H9 (cell line): ENCODE data around the gene APOBEC3G. TPM values are rescaled to one million over a fixed set of nuclear protein-coding genes. Genes with fewer than 3 reads are reported as not detected.
"Not testable (repeated sequence)": the region's sequence is repeated elsewhere in the genome, so short reads cannot be mapped to it uniquely, and the experiment has no call there.

Source experiments
- DNase-seq: peaks from one replicate; pipeline ENCODE4 v3.0.0-alpha.2; 2017
- H2AFZ ChIP-seq: one replicate; pipeline ENCODE4 v1.6.1; 2013; ENCODE audit warnings: mild to moderate bottlenecking, low read length, control low read depth, moderate library complexity
- H2AK5ac ChIP-seq: 2 replicates; pipeline ENCODE4 v1.6.1; 2013; ENCODE audit warnings: low read length, control low read depth, mixed read lengths; ENCODE audit not compliant: insufficient read length
- H2BK120ac ChIP-seq: one replicate; pipeline ENCODE4 v1.6.1; 2013; ENCODE audit warnings: low read depth, mild to moderate bottlenecking, low read length, control low read depth, inconsistent platforms; ENCODE audit not compliant: poor library complexity, severe bottlenecking
- H2BK12ac ChIP-seq: 2 replicates; pipeline ENCODE4 v1.6.1; 2013; ENCODE audit warnings: low read length, control low read depth, mixed read lengths, low read depth; ENCODE audit not compliant: insufficient read length
- H2BK15ac ChIP-seq: 2 replicates; pipeline ENCODE4 v1.6.1; 2013; ENCODE audit warnings: low read depth, low read length, control low read depth
- H2BK20ac ChIP-seq: one replicate; pipeline ENCODE4 v1.6.1; 2013; ENCODE audit warnings: low read depth, mild to moderate bottlenecking, low read length, control low read depth, inconsistent platforms; ENCODE audit not compliant: poor library complexity, severe bottlenecking
- H2BK5ac ChIP-seq: 2 replicates; pipeline ENCODE4 v1.6.1; 2013; ENCODE audit warnings: low read length, control low read depth, mixed read lengths; ENCODE audit not compliant: insufficient read length
- H3K14ac ChIP-seq: 2 replicates; pipeline ENCODE4 v1.6.1; 2013; ENCODE audit warnings: low read length, control low read depth; ENCODE audit not compliant: insufficient read depth
- H3K18ac ChIP-seq: 2 replicates; pipeline ENCODE4 v1.6.1; 2013; ENCODE audit warnings: low read depth, mild to moderate bottlenecking, mixed read lengths, low read length, control low read depth; ENCODE audit not compliant: insufficient read length
- H3K23ac ChIP-seq: 2 replicates; pipeline ENCODE4 v1.6.1; 2013; ENCODE audit warnings: low read length, control low read depth, mixed read lengths, low read depth; ENCODE audit not compliant: insufficient read length
- H3K23me2 ChIP-seq: 2 replicates; pipeline ENCODE4 v1.6.1; 2013; ENCODE audit warnings: low read depth, mild to moderate bottlenecking, mixed read lengths, low read length, control low read depth; ENCODE audit not compliant: insufficient read length, poor library complexity, severe bottlenecking
- H3K27ac ChIP-seq: 2 replicates; pipeline ENCODE4 v1.5.1; 2013; ENCODE audit warnings: low read length, control low read depth, mixed read lengths, low read depth; ENCODE audit not compliant: insufficient read length
- H3K27me3 ChIP-seq: 2 replicates; pipeline ENCODE4 v1.6.1; 2013; ENCODE audit warnings: low read length, control low read depth, inconsistent platforms; ENCODE audit not compliant: insufficient read depth
- H3K4ac ChIP-seq: 2 replicates; pipeline ENCODE4 v1.6.1; 2013; ENCODE audit warnings: low read depth, mild to moderate bottlenecking, control low read depth, inconsistent platforms, low read length, moderate library complexity
- H3K4me1 ChIP-seq: 2 replicates; pipeline ENCODE4 v1.6.1; 2013; ENCODE audit warnings: low read length, control low read depth, inconsistent platforms; ENCODE audit not compliant: insufficient read depth
- H3K4me2 ChIP-seq: 2 replicates; pipeline ENCODE4 v1.6.1; 2013; ENCODE audit warnings: low read length, control low read depth, mixed read lengths; ENCODE audit not compliant: insufficient read length, insufficient read depth
- H3K56ac ChIP-seq: 2 replicates; pipeline ENCODE4 v1.6.1; 2013; ENCODE audit warnings: low read depth, mild to moderate bottlenecking, mixed read lengths, low read length, control low read depth; ENCODE audit not compliant: insufficient read length
- H3K79me1 ChIP-seq: 2 replicates; pipeline ENCODE4 v1.6.1; 2013; ENCODE audit warnings: low read depth, mild to moderate bottlenecking, moderate library complexity, low read length, control low read depth, inconsistent platforms; ENCODE audit not compliant: insufficient read depth, poor library complexity, severe bottlenecking
- H3K79me2 ChIP-seq: 2 replicates; pipeline ENCODE4 v1.6.1; 2013; ENCODE audit warnings: low read length, control low read depth, inconsistent platforms; ENCODE audit not compliant: insufficient read depth
- H3K9ac ChIP-seq: 2 replicates; pipeline ENCODE4 v1.6.1; 2013; ENCODE audit warnings: low read length, control low read depth, mixed read lengths; ENCODE audit not compliant: insufficient read length; ENCODE audit errors: extremely low read depth
- H3K9me3 ChIP-seq: one replicate; pipeline ENCODE4 v1.6.1; 2013; ENCODE audit warnings: low read depth, low read length, inconsistent platforms; ENCODE audit not compliant: control insufficient read depth
- H3T11ph ChIP-seq: one replicate; pipeline ENCODE4 v1.6.1; 2013; ENCODE audit warnings: mild to moderate bottlenecking, low read length, control low read depth, inconsistent platforms
- H4K20me1 ChIP-seq: one replicate; pipeline ENCODE4 v1.6.1; 2013; ENCODE audit not compliant: control insufficient read depth, insufficient read length, insufficient read depth
- H4K5ac ChIP-seq: 2 replicates; pipeline ENCODE4 v1.6.1; 2013; ENCODE audit warnings: low read depth, mild to moderate bottlenecking, mixed read lengths, low read length, control low read depth; ENCODE audit not compliant: insufficient read length
- H4K8ac ChIP-seq: replicated peaks from 2 replicates; pipeline ENCODE4 v1.6.1; 2013; ENCODE audit warnings: low read length, control low read depth, mixed read lengths, low read depth; ENCODE audit not compliant: insufficient read length
- H4K91ac ChIP-seq: 2 replicates; pipeline ENCODE4 v1.6.1; 2013; ENCODE audit warnings: low read depth, mild to moderate bottlenecking, moderate library complexity, mixed read lengths, low read length, control low read depth; ENCODE audit not compliant: insufficient read length
- H3K27ac Mint-ChIP-seq, 3 experiments: 2 replicates in 2 of 3; 3 replicates in 1 of 3; pipeline ENCODE4 v1.8.0; 2020 to 2021; ENCODE audit warnings: mixed read lengths in 3 of 3, mild to moderate bottlenecking in 1 of 3, moderate library complexity in 1 of 3
- H3K27me3 Mint-ChIP-seq: 2 replicates; pipeline ENCODE4 v1.8.0; 2021; ENCODE audit warnings: low read depth, mild to moderate bottlenecking, moderate library complexity, mixed read lengths
- H3K36me3 Mint-ChIP-seq, 3 experiments: 2 replicates in 2 of 3; 3 replicates in 1 of 3; pipeline ENCODE4 v1.8.0; 2020 to 2021; ENCODE audit warnings: low read depth in 3 of 3, mixed read lengths in 3 of 3; ENCODE audit not compliant: insufficient read depth in 1 of 3
- H3K4me1 Mint-ChIP-seq, 2 experiments: 2 replicates each; pipeline ENCODE4 v1.8.0; 2020; ENCODE audit warnings: mixed read lengths in 2 of 2
- H3K4me3 Mint-ChIP-seq, 2 experiments: 2 replicates in 1 of 2; 3 replicates in 1 of 2; pipeline ENCODE4 v1.8.0; 2020 to 2021; ENCODE audit warnings: mild to moderate bottlenecking in 2 of 2, mixed read lengths in 2 of 2, moderate library complexity in 1 of 2
- H3K9me3 Mint-ChIP-seq, 2 experiments: 2 replicates in 1 of 2; 3 replicates in 1 of 2; pipeline ENCODE4 v1.8.0; 2020; ENCODE audit warnings: mild to moderate bottlenecking in 2 of 2, mixed read lengths in 2 of 2, moderate library complexity in 1 of 2
- WGBS: extraction: QIAGEN DNeasy Blood & Tissue Kit; methylation state at CpG from one replicate; pipeline ENCODE4 v1.1.7; 2013; ENCODE audit warnings: missing lambda C conversion rate, low lambda C conversion rate, mixed read lengths; ENCODE audit not compliant: insufficient read length; ENCODE audit errors: extremely low coverage; 5-methylcytosine and 5-hydroxymethylcytosine counted together
- total RNA-seq: library from RNA; stranded (reverse); gene quantifications from 2 replicates; pipeline ENCODE4 v1.2.1, GENCODE V29; 2021

Gene APOBEC3G
- total RNA-seq, 1 experiment from 2014 or later = 2.4 TPM

GRCh38 chr22:39037071-39037470, 40.0 kb upstream of the APOBEC3G start:
- H3K36me3 Mint-ChIP-seq = not testable (repeated sequence)
- H3K4me1 Mint-ChIP-seq = peaks cover 50 to 53% of the 10 kb centered on the region in 2 experiments

More at GRCh38 chr22:39037071-39037470, 40.0 kb upstream of the APOBEC3G start:
- H3K23me2 ChIP-seq, H3K14ac ChIP-seq, H3K27ac ChIP-seq, H3K79me2 ChIP-seq, H3K56ac ChIP-seq, H3K9me3 ChIP-seq, H3K9me3 Mint-ChIP-seq, H3K27me3 ChIP-seq, H2BK15ac ChIP-seq, H3T11ph ChIP-seq, H2BK5ac ChIP-seq, H2AK5ac ChIP-seq, H4K5ac ChIP-seq, H2BK120ac ChIP-seq, H2BK20ac ChIP-seq, H4K91ac ChIP-seq, H4K20me1 ChIP-seq, H2AFZ ChIP-seq, H3K4me2 ChIP-seq, H3K18ac ChIP-seq, H3K4me3 Mint-ChIP-seq, H3K23ac ChIP-seq, H4K8ac ChIP-seq, H3K4me1 ChIP-seq, H3K79me1 ChIP-seq, H2BK12ac ChIP-seq, H3K27me3 Mint-ChIP-seq, H3K9ac ChIP-seq, H3K4ac ChIP-seq: not testable (repeated sequence)
- DNase-seq = peak; percentile 32
- whole genome bisulfite sequencing = no CpG with 5 or more reads among the region's 2 CpGs
- H3K27ac Mint-ChIP-seq = peak overlapping the region in 2 of 3 experiments; percentile 7 to 69; a peak in 3 of 7 replicates
